Mucosa of rectum (tissue), 2 donors: Measurements from ENCODE around the gene GNAL.

Experiments used
- H3K27ac ChIP-seq, 2 donors: one replicate each; pipeline ENCODE4 v1.7.0; 2013; ENCODE audit warnings: inconsistent platforms in 2 of 2, low read depth in 2 of 2, low read length in 2 of 2
- H3K27me3 ChIP-seq, 2 donors: one replicate each; pipeline ENCODE4 v1.7.0; 2013; ENCODE audit warnings: low read length in 2 of 2; ENCODE audit not compliant: control insufficient read depth in 2 of 2, insufficient read depth in 2 of 2
- H3K36me3 ChIP-seq, 2 donors: one replicate each; pipeline ENCODE4 v1.7.0; 2013; ENCODE audit warnings: low read length in 2 of 2; ENCODE audit not compliant: control insufficient read depth in 2 of 2, insufficient read depth in 2 of 2
- H3K4me1 ChIP-seq, 2 donors: one replicate each; pipeline ENCODE4 v1.7.0; 2013; ENCODE audit warnings: low read length in 2 of 2, mild to moderate bottlenecking in 1 of 2; ENCODE audit not compliant: control insufficient read depth in 2 of 2, insufficient read depth in 2 of 2
- H3K4me3 ChIP-seq, 2 donors: one replicate each; pipeline ENCODE4 v1.7.0; 2013; ENCODE audit warnings: low read length in 2 of 2
- H3K9ac ChIP-seq, 2 donors: one replicate each; pipeline ENCODE4 v1.7.0; 2013; ENCODE audit warnings: low read length in 2 of 2, low read depth in 1 of 2, mild to moderate bottlenecking in 1 of 2
- H3K9me3 ChIP-seq, 2 donors: one replicate each; pipeline ENCODE4 v1.7.0; 2013; ENCODE audit warnings: low read length in 2 of 2; ENCODE audit not compliant: control insufficient read depth in 2 of 2
- donor health status: healthy.
- donor health status: Normal muscosa, but diverticular disease.

Gene GNAL

GRCh38 chr18:11818486-11819203, 129.6 kb downstream of the GNAL start:
- Histone ChIP-seq H3K9ac (no peak overlapping the region), H3K4me3 (no peak overlapping the region), H3K4me1 (no peaks in the 10 kb centered on the region), H3K36me3 (no peaks in the 10 kb centered on the region), H3K9me3 (no peaks in the 10 kb centered on the region), H3K27ac (no peak overlapping the region), H3K27me3 (no peaks in the 10 kb centered on the region)

- H3K27me3 ChIP-seq: no peaks in the 10 kb centered on the region
- H3K36me3 ChIP-seq: no peaks in the 10 kb centered on the region
- H3K4me1 ChIP-seq: no peaks in the 10 kb centered on the region
- H3K9me3 ChIP-seq: no peaks in the 10 kb centered on the region
- no peak overlapping the region for H3K4me3 ChIP-seq
- no peak overlapping the region for H3K27ac ChIP-seq
- H3K9ac ChIP-seq: no peak overlapping the region
These were observed 130.9 kb downstream of the GNAL start for GRCh38 chr18:11819938-11820337.

DNA sequence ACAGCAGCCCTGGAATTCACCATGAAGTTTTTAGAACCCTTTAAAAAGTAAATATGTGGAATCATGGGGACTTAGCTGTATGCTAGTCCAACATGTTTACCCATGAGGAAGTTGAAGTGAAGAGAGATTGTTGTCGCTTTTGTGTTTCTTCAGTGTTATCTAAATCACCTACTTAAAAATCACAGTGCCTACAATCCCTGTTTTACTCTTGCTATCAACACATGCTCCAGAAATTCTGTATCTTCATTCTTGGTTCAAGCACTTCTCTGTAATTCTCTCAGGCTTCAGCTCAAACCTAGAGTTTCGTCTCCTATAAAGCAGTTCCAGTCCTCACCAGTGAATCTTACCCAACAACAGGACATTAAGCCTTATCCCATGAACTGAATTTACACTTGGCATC, 131.6 kb downstream of the GNAL start:
- Histone ChIP-seq H3K4me1 (no peaks in the 10 kb centered on the region), H3K9me3 (no peaks in the 10 kb centered on the region), H3K4me3 (no peak overlapping the region), H3K9ac (no peak overlapping the region), H3K36me3 (no peaks in the 10 kb centered on the region), H3K27ac (no peak overlapping the region), H3K27me3 (no peaks in the 10 kb centered on the region)

- Histone ChIP-seq H3K4me1 (no peaks in the 10 kb centered on the region), H3K36me3 (no peaks in the 10 kb centered on the region), H3K4me3 (no peak overlapping the region), H3K9me3 (no peaks in the 10 kb centered on the region), H3K9ac (no peak overlapping the region), H3K27ac (no peak overlapping the region), H3K27me3 (no peaks in the 10 kb centered on the region)
These were observed 132.1 kb downstream of the GNAL start for GRCh38 chr18:11821208-11821607.

DNA sequence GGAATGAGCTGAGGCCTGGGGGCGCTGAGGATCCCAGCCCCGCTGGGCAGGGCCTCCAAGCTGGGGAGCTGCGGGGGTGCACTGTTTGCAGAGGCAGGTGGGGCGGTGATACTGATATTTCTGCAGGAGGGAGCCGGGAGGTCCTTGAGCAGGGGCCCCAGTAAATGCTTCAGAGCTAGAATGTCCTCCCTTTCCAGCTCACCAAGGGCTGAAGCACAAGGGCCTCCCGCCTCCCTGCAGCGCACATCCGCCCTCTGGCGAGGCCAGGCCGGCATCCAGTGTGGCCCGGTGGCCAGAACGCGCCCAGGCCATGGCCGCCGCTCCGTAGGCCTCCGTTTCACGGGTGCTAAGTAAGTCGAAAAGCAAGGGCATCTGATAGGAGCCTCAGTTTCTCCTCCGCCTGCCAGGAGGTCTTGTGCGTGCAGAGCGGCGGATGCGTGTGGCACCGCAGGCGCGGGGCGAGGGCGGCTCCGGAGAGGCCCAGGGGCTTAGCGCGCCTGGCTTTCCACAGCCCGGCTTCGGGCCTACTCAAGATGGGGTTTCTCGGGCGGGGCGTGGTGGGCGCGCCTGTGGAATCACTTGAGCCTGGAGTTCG, 132.7 kb downstream of the GNAL start:
- Histone ChIP-seq H3K36me3 (no peaks in the 10 kb centered on the region), H3K4me1 (no peaks in the 10 kb centered on the region), H3K4me3 (no peak overlapping the region), H3K9ac (no peak overlapping the region), H3K27ac (no peak overlapping the region), H3K9me3 (no peaks in the 10 kb centered on the region), H3K27me3 (no peaks in the 10 kb centered on the region)

DNA sequence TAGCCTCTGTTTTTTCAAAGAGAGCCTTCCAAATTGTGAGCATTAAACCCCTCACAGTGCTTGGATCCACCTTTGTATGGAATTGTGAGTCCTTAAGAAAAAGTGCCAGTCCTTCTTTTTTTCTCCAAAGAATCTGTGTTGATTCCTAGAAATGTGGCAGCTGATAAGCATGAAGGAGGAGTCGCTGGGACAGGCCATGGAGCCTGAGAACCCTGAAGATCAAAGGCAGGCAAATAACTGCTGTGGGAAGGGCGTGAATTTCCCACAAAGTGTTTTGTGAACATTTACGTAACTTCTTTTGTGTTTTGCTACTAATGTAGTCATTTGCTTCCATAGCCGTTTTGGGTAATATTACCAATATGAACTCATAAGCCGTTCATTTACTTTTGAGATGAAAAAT, 134.5 kb downstream of the GNAL start:
- Histone ChIP-seq H3K4me1 (no peaks in the 10 kb centered on the region), H3K36me3 (no peaks in the 10 kb centered on the region), H3K4me3 (no peak overlapping the region), H3K27me3 (no peaks in the 10 kb centered on the region), H3K9ac (no peak overlapping the region), H3K9me3 (no peaks in the 10 kb centered on the region), H3K27ac (no peak overlapping the region)

- Histone ChIP-seq H3K4me1 (no peaks in the 10 kb centered on the region), H3K4me3 (no peak overlapping the region), H3K27ac (no peak overlapping the region), H3K9ac (no peak overlapping the region), H3K9me3 (no peaks in the 10 kb centered on the region), H3K27me3 (no peaks in the 10 kb centered on the region), H3K36me3 (no peaks in the 10 kb centered on the region)
These were observed 137.8 kb downstream of the GNAL start for GRCh38 chr18:11826836-11827235.

GRCh38 chr18:11828786-11829432, 139.8 kb downstream of the GNAL start:
- no peaks in the 10 kb centered on the region for H3K9me3 ChIP-seq
- no peaks in the 10 kb centered on the region for H3K27me3 ChIP-seq
- no peak overlapping the region for H3K9ac ChIP-seq
- no peak overlapping the region for H3K27ac ChIP-seq
- H3K4me1 ChIP-seq: no peaks in the 10 kb centered on the region
- H3K36me3 ChIP-seq: no peaks in the 10 kb centered on the region
- no peak overlapping the region for H3K4me3 ChIP-seq

DNA sequence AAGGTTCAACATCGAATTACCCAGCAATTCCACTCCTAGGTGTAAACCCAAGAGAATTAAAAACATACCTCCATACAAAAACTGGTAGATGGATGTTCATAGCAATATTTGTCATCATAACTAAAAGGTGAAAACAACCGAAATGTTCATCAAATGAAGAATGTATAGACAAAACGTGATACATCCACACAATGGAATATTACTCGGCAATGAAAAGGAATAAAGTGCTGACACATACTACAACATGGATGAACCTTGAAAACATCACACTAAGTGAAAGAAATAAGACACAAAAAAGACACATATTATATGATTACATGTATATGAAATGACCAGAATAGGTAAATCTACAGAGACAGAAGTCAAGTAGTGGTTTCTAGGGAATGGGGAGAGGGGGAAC, 141.5 kb downstream of the GNAL start:
- no peaks in the 10 kb centered on the region for H3K4me1 ChIP-seq
- H3K27ac ChIP-seq: no peak overlapping the region
- H3K36me3 ChIP-seq: no peaks in the 10 kb centered on the region
- H3K9me3 ChIP-seq: no peaks in the 10 kb centered on the region
- no peak overlapping the region for H3K4me3 ChIP-seq
- H3K27me3 ChIP-seq: no peaks in the 10 kb centered on the region
- H3K9ac ChIP-seq: no peak overlapping the region

- Histone ChIP-seq H3K27ac (no peak overlapping the region), H3K4me1 (no peaks in the 10 kb centered on the region), H3K27me3 (no peaks in the 10 kb centered on the region)
These were observed 142.9 kb downstream of the GNAL start for GRCh38 chr18:11831921-11832320.

More at GRCh38 chr18:11831921-11832320, 142.9 kb downstream of the GNAL start:
- H3K4me3 ChIP-seq: no peak overlapping the region
- H3K36me3 ChIP-seq: no peaks in the 10 kb centered on the region
- no peak overlapping the region for H3K9ac ChIP-seq
- H3K9me3 ChIP-seq: no peaks in the 10 kb centered on the region
